Stimulated activated CD4-positive, alpha-beta T cell treated with anti-CD3 and anti-CD28 coated beads, Interleukin-1b, Interleukin-23, amount 100 ng/mL, for 24 hours (primary cell): ENCODE results near the gene FBXL20.
"Not testable (repeated sequence)": the region's sequence is repeated elsewhere in the genome, so short reads cannot be mapped to it uniquely, and the experiment has no call there.

Experiments
- DNase-seq, 4 experiments: peaks; one replicate each; pipeline ENCODE4 v3.0.0-alpha.2; 2020; ENCODE audit warnings: low read depth in 4 of 4, low spot score in 1 of 4

Gene FBXL20

GRCh38 chr17:39401412-39402243 is at the start of gene FBXL20:
TSS of gene FBXL20 (minus strand) at chr17:39401626. CDS start at chr17:39401402, 224 bp downstream.
- DNase-seq: peak; percentile 87 to 92 (median 90)

- DNase-seq: peak; percentile 73 to 89 (median 77)
Measured at GRCh38 chr17:39450847-39451581, 49.6 kb upstream of the FBXL20 start, which contains the start of gene MED1. TSS of gene MED1 (minus strand) at chr17:39451263. CDS start at chr17:39451062, 201 bp downstream.

- no peak for DNase-seq
Measured at GRCh38 chr17:39450051-39450450, 48.6 kb upstream of the FBXL20 start.

- no peak for DNase-seq
Measured at GRCh38 chr17:39447561-39447960, 46.1 kb upstream of the FBXL20 start.

GRCh38 chr17:39443326-39443725 is 41.9 kb upstream of the FBXL20 start:
- no peak for DNase-seq

- DNase-seq: not testable (repeated sequence)
Measured at GRCh38 chr17:39439868-39440267, 38.4 kb upstream of the FBXL20 start.

- no peak for DNase-seq
Measured at GRCh38 chr17:39429600-39429999, 28.2 kb upstream of the FBXL20 start.

GRCh38 chr17:39416141-39416540 is 14.7 kb upstream of the FBXL20 start:
- DNase-seq: no peak

- no peak for DNase-seq
Measured at GRCh38 chr17:39410279-39410678, 8.9 kb upstream of the FBXL20 start.

GRCh38 chr17:39408360-39408759 is 6.9 kb upstream of the FBXL20 start:
- DNase-seq: no peak

- no peak for DNase-seq
Measured at GRCh38 chr17:39406951-39407350, 5.5 kb upstream of the FBXL20 start.

- DNase-seq: no peak
Measured at GRCh38 chr17:39405436-39405835, 4.0 kb upstream of the FBXL20 start.

- DNase-seq: no peak
Measured at GRCh38 chr17:39404542-39405378, 3.3 kb upstream of the FBXL20 start.

GRCh38 chr17:39402890-39403605 is 1.6 kb upstream of the FBXL20 start:
- no peak for DNase-seq

- peak; percentile 69 to 88 (median 76) for DNase-seq
Measured at GRCh38 chr17:39402244-39402889, 941 bp upstream of the FBXL20 start.

GRCh38 chr17:39400547-39401411 is 647 bp downstream of the FBXL20 start:
- no peak for DNase-seq

- no peak for DNase-seq
Measured at GRCh38 chr17:39399791-39400190, 1.6 kb downstream of the FBXL20 start.

- DNase-seq: no peak
Measured at GRCh38 chr17:39393736-39394135, 7.7 kb downstream of the FBXL20 start.

- no peak for DNase-seq
Measured at GRCh38 chr17:39391448-39391847, 10.0 kb downstream of the FBXL20 start.
